CD4-positive, alpha-beta T cell treated with Interleukin-4 for 1 hour (primary cell): ENCODE measurements around the gene PRDM5.

Experiments
- DNase-seq, 2 donors: peaks; one replicate each; pipeline ENCODE4 v3.0.0-alpha.2; 2020 to 2022

PRDM5 gene

DNA sequence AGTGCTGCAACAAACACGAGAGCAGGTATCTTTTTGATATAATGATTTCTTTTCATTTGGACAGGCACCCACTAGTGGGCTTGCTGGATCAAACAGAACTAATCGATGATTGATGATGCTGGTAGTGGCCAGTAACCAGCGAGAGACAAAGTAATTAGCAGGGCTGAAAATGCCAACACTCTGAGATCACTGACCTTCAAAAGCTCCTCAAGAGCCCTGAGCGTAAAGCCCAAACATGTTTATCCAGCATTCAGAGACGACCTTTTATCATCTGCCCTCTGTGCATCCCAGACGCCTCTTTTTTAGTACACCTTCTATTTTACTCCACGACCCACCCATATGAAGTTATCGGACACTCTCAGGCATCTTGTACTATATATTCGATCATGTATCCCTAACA lies 186.2 kb downstream of the PRDM5 start:
- no peak for DNase-seq

DNA sequence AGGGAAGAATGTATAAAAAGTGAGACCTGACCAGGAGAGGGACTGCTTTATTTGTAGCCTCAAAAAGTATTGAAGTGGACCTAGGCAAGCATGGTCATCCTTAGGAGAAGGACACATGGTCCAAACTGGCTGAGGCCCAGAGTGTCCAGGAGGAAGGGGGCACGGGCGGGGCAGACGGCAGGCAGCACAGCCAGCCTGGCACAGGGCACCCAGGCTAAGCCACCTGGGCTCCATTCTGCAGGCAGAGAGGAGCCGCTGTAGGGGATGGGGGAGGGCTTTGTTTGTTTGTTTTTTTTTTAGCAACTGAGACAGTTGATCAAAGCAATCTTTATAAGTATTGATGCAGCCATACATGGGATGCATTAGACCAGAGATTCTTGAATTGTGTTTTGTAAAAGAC lies 188.6 kb downstream of the PRDM5 start:
- DNase-seq = no peak

DNA sequence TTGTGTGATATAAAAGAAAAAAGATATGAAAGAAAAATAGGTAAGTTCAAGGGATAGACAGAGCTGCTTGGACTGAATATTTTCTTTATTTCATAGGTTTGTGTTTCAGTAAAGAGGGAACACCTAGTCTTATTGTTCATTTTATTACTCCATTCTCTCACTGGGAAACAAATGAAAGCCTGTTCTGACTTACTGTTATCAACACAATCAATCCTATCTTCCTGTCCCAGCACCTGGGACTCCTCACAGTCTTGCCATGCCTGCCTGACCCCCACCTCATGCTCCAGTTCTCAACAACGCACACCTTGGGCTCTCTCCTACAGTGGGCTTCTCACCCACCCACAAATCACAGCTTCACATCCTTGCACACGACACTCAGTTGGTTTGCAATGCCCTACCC lies 189.5 kb downstream of the PRDM5 start:
- no peak for DNase-seq

DNA sequence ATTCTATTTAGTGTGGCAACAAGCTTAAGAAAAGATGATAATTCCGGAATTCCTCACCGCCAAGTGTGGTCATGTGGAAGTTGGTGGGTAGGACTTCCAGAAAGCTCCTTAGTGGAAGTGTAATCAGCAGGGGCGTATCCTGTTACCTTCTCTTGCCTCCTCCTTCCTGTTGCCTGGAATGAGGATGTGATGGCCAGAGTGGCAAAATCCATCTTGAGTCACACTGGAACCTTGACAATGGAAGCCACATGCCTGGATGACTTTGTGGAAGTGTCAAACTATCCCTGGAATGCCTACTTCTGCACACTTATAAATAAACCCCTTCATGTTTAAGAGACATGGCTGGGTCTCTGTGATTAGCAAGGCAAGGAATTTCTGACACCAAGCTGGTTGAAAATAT lies 191.0 kb downstream of the PRDM5 start:
- DNase-seq = no peak

DNA sequence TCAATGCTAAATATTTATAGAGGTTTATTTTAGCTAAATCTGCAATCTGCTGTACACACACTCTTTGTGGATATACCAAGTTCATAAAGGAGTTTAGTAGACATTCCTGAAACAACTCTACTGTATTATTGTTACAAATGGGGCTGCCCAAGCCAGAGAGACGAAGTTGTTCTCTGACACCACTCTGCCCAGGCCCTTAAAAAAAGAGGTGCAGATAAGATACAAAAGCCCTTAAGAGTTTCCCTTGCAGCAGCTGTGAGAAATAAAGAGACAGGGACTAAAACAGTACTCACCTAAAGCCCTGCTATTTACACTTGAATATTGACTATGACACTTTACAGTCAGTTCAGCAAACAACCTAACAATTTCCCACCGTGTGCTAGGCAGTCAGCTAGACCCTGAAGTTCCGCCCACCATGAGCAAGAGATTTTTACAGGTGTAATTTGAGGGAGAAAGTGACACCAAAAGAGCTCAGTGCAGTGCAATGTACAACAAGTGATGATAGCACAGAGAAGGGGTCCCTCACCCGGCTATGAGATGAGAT lies 191.7 kb downstream of the PRDM5 start:
- DNase-seq = no peak

DNA sequence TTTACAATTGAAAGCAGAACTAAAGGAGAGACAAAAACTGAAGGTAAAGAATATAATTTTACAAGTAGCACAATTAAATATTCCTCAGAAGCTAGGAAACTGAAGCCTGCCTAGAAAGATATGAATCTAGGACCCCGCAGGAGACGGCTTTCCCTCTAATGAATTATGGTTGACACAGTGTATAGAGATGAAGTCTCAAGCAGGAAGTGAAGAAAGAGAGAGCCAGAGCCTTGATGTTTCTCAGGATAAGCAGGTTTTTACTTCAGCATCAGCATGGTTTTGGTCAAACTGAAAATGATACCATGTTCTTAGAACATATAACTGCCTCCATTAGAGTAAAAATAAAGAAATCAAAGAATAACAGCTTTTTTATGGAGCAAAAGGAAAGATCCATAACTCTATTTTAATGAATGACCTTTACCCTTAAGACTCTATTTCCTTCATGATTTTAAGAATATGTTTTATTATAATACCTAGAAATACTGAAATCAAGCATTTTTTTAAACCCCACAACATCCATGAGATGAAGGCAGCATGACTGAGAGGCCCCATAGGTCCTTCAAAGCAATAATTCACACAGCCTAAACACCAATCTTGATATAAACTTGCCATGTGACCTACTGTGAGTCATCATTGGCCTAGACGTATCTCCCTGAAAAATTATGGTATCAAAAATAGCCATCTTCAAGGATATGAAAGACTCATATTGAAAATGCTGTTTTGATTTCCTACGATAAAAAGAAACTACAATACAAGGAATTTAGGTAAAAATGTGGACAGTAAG lies 193.4 kb downstream of the PRDM5 start:
- DNase-seq = no peak

DNA sequence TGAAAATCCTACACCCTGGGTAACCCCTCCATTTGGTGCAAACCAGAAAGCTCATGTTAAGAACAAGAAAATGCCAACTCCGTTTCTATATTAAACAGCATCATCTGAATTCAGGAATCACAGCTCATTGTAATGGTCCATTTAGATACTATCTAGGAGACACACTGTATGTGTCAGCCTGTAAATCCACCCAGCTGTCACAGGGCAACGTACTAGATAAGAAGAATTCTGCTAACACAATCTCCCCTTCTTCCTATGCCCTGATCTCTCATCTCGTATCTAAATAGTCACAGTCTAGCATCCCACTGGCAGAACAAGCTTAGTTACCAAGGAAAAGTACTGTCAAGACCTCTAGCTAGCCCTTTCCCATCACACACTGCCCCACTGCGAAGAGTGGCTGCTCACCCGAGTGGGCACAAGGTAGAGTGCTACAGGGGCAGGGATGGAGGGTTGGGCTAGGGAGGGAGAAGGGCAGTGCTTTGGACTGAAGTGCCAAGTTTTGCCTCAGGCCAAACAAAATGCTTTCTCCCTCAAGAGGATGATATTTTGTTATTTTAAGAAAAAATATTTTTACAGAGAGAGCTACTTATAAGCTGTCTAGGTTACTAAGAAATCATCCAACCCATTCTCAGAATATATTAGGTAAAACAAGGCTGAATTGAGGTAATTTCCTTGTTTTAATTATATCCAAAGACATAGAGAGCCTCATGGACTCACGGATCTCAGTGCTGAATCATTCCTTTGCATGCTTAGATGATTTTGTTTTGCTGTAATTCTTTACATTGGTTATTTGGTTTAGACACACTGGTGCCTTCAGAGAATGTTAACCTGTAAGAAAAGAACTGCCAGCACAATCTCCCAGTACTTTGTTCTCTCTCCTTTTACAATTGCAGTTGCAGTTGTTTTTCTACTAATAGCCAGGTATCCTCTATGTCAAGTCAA lies 196.6 kb downstream of the PRDM5 start:
- DNase-seq = no peak

DNA sequence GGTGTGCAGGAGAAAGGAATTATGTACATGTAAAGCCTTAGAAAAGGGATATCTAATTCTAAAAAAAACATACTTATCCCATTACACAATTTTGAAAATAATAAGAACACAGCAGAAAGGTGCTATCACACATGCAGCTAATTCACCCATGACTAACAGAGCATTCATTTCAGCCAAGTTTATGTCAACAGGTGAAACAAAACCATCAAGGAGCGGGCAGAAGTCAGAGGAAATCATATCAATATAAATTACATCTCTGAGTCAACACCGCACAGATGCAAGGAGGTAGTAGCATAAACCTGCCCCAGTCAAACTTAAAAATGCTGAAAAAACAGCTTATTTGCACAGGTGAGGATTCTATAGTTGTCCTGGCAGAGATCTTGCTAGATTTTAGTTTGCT lies 197.9 kb downstream of the PRDM5 start:
- DNase-seq = no peak

DNA sequence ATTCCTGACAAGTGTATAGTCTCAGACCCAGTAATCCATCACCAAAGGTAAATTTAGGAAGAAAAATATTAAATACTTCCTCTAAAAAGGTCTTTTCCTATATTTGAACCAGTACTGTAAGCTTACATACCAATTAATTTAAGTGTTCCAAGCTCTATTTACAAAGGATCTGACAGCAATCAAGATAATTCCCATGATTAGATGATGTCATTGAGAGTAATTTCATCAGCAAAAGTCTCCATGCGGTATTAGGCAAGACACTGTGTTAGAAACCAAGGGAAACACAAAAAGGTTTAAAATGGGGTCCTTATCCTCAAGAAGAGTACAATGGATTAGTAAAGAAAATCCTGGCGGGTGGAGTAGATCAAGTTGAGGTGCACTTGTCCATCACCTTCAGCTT lies 198.5 kb downstream of the PRDM5 start:
- DNase-seq = no peak

DNA sequence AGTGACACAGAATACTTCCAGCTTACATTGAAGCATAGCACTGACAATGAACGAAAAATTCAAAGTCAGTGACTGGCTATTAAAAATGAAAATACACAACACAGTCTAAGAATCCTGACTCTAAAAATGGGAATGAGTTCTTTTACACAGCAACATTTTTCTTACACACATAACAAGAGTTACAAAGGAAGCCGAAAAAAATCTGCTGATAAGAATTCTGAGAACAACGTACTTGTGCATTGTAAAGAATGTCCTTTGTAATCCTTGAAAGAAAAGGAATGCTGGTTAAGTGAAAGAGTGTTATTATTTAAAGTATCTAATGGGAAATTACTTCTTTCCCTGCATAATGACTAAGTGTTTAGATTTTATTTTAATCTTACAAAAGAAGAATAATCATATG lies 199.4 kb downstream of the PRDM5 start:
- DNase-seq = no peak

DNA sequence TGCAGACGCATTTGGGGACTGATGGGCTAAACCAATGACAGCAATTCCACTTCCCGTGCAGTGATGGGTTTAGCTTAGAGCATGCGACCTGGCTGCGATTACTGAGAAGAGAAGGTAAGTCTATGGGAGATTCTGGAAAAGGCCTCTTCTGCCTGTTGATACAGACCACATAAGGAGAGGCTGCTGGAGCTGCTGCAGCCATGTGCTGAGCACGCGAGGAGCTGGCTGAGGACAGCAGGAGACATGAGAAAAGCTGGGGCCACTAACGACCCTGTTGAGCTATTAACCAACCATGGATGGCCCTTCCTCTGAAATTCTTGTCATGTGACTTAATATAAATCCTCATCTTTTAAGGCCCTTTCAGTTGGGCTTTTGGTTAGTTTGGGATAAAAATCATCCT lies 199.9 kb downstream of the PRDM5 start:
- no peak for DNase-seq

DNA sequence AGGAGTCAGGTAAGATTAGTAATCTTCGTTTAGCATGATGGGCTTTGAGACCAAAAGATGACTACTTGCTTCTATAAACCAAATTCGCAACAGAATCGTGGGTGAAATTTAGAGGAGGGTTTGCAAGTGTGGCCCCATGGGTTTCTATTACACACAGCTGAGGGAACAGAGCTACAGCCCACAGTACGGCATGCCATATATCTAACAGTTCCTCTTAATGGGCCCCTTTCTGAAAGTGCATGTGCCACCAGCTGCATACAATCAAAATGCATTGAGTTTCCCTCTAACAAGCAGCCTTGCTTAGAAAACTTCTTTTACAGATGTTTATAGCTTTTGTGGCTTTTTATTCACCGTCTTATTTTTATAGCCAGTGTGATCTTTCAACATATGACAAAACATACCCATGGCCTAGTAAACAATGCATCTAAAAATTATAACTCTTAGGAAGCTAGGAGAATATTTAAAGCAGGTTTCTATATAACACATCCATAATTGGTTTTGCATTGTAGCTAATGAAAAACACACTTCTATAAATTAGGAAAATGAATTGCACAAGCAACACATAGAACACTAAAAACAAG lies 202.1 kb downstream of the PRDM5 start:
- DNase-seq = no peak

DNA sequence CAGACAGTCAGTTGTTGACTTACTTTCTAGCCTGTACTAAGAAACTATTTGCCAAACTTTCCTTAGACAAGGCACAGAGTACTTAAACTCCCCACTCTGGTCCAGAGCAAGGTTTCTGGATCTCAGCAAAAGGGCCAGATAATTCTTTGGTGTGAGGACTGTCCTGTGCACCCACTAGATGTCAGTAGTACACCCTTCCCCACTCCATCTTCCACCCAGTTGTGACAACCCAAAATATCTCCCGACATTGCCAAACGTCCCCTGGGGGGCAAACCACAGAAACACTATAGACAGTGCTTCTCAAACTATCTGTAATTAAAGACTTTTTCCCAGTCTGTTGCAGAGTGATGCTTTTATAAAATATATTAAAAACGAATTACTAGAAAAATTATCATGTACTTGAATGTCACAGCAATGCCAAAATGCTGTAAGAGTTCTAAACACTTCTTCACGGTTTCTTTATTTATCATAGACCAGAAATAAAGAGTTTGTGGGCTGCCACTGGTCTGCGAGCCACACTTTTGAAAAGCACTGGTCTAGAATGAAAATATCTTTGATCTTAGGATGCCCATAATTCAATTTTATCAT lies 203.5 kb downstream of the PRDM5 start:
- peak; percentile 15 to 22 for DNase-seq

DNA sequence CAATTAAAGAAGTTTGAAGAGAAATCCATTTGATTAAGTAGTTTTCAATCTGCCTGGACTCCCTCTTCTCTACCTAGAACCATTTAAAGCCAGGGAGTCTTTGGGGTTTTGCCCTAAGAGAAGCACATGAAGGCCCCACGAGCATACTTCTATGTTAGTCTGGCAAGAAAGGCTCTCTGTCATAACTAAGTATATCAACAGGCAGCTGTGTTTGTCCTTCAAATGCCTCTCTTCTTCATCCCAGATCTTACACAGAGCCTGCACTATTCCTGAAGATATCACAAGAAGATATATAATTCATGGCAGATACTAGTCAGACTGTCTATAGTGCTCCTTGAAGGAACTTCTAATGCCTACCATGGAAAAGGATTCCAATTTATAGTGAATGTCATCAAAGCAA lies 206.2 kb downstream of the PRDM5 start:
- no peak for DNase-seq

DNA sequence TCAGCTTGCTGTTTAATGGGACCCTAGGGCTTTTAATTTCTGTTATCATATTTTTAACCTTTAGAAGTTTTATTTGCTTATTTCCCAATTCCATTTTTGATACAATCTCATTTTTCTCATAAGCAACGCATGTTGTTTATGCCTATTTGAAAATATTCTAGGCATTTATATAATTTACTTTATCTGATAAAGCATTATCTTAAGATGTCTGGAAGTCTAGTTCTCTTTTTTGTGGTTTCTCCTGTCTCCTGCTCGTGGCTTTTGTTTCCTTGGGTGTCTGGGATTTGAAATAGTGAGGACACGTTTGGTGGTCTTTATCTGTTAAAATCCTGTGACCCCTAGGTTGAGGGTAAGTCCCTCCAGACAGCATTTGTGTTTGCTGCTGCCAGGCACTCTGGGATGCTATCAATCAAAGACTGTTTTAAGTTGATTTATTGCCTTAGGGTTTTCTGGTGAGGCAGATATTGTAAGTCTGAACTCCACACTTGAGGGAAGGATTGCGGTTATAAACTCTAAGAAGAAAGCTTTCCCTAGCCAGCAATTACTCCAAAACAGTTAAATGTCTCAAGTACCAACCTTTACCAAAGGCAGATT lies 208.0 kb downstream of the PRDM5 start:
- no peak for DNase-seq

DNA sequence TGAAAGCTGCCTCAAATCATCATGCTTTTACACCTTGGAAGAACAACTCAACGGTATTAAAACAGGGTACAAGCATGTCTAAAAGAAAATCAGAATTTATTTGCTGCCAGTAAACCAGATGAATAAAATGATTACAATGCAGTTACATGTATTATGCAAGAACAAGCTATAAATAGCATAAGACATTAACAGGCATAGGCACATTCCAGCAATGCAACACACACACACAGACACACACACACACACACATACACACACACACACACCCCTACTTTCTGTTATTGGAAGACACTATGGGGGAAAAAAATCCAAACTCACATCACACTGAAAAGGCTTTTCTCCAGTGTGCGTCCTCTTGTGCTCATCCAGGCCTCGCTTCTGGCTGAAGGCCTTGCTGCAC lies 212.5 kb downstream of the PRDM5 start:
- DNase-seq = no peak

DNA sequence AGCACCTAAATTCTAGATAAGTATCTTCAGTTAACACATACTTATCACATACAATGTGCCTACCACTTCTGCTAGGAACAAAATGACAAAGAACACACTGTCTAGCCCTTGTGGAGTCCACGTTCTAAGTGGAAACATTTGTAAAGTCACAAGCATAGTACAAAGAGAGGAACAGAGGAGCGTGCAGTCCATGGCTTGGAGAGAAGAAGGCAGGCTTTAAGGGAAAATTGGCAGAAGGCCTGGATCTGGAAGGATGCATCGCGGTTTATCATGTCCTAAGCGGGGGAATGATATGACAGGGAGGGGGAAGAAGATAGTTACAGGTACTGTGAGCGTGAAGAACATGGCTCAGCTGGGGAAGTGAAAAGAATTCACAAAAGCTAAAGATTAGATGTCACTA lies 218.0 kb downstream of the PRDM5 start:
- DNase-seq = no peak

DNA sequence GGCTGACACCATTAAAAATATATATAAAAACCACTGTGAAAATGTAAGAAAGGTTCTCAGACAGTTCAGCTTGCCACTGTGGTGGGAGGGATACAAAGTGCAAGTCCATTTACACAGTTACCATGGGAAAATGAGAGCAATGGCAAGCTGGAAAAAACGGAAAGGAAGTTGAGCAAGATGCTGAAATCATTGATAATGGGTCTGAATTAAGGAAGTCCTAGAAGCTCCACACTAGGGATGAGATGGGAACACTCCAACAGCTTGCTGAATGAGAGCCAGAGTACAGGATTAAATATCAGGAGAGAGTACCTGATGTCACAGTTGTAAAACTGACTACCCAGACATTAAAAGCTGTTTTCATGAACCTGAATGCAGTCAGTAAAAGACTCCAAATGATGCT lies 218.6 kb downstream of the PRDM5 start:
- DNase-seq = no peak

DNA sequence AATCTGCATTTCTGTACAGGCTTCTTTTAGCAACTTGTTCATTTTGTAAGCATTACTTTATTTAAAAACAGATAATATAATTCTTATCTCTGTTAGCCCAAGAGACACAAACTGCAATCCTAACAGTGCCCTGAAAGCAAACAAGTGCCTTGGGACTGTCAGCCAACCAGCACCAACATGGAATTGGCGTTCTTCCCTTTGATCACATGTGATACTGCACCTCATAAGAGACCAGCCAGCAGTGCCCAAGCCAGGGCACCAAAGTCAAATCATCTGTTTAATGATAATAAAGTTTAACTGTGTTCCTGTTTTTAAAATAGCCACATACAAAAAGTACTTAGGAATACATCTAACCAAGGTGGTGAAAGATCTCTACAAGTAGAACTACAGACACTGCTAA lies 223.2 kb downstream of the PRDM5 start:
- DNase-seq = no peak

DNA sequence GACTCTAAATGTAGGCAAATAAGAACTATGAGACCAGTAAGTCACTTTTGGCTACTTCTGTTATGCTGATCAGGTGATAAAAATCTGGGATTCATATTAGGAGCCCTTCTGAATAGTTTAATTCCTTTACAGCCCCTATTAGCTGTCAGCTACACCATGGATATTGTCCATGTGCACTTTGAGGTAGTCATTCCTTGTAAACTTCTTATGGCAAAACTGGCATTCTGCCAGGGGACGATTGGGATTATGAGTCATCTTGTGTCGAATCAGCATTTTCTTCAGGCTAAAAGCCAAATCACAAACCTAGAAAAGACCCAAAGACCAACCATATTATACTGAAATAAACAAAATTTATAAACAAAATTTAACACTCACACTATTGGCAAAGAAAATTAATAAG lies 227.6 kb downstream of the PRDM5 start:
- DNase-seq = no peak

DNA sequence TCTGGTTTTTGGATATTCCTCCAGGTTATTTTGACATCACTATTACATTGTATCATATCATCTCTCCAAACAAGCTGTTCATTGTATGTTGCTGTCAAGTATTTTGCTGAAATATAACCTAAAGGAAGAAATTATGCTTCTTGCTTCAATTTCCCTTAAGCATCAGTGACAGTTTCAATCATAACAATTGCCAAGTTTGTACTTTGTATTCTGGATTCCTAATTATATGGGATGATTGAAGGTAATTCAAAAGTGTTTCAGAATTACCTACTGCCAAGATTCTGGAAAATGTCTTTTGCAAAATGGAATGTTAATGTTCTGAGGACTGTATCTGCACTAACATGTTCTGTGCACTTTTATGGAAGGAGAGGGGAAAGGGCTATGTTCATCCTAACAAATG lies 228.7 kb downstream of the PRDM5 start:
- no peak for DNase-seq

DNA sequence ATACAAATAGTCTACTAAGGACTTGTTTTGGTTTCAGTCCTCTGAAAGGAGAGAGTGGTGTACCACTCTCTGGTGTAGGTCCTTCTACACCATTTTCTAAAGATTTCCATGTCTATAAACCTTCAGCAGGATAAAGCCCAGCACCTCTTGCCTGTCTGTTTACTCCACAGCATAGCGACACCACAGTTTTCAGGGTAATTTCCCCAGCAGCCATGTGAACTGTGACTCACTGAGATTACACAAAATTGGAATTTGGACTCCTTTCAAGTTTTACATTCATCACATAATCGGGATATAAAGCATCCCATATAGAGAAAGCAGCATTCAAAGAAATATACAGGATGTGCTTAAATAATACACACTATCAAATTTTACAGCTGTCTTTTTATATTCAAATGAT lies 229.6 kb downstream of the PRDM5 start:
- DNase-seq = no peak

DNA sequence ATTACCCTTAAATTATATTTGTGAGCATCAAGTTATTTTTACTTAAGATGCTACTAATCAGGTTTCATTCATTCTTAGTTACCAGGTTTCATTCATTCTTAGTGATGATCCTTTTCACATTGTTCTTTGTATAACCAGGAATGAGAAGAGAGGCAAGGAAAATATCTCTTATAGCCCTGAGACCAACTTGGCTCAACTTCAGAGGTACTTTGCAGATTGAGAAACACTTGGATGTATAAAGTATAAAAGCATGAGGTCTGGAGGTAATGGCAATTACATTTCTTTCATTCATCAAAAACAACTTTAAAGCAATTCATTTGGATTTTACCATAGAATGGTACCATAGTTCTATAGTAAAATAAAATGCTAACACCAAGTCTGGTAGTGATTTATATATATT lies 231.0 kb downstream of the PRDM5 start:
- DNase-seq = no peak
